ENCODE results near the gene NPTX2. TPM values are rescaled to one million over a fixed set of nuclear protein-coding genes. Genes with fewer than 3 reads are reported as not detected.

Gene NPTX2
- total RNA-seq, 1 donor from 2014 or later, result 5.8 TPM

DNA sequence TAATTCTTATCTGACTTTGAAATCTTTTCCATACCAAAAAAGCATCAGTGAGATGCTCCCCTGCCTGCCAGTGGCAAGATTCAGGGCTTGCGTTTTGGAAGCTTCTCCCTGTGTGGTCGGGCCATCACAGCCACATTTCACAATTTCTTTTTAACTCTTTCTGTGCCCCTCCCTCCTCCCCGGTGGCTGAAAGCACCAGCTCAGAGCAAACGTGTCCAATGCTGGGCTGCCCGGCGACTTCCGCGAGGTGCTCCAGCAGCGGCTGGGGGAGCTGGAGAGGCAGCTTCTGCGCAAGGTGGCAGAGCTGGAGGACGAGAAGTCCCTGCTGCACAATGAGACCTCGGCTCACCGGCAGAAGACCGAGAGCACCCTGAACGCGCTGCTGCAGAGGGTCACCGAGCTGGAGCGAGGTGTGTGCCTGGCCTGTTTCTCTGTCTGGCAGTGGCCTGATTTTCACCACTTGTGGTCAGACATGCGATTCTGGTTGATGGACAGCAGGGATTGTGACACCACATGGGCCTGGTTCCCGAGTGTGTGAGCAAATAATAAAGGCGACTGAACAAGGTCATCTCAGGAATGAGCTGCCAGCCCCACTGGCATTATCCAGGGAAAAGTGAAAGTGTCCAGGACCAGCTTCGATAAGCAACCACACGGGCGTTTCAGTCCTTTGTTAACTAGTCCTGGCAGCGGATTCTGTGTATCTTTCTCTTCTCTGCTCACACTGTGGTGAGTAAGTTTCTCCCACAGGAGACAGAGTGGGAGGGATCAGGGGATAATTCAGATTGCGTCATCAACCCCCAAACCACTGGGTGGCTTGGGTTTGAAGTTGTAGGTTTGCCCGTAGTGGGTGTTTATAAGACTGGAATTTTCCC lies 2.6 kb downstream of the NPTX2 start:
- DNase-seq, result peak; percentile 54

DNA sequence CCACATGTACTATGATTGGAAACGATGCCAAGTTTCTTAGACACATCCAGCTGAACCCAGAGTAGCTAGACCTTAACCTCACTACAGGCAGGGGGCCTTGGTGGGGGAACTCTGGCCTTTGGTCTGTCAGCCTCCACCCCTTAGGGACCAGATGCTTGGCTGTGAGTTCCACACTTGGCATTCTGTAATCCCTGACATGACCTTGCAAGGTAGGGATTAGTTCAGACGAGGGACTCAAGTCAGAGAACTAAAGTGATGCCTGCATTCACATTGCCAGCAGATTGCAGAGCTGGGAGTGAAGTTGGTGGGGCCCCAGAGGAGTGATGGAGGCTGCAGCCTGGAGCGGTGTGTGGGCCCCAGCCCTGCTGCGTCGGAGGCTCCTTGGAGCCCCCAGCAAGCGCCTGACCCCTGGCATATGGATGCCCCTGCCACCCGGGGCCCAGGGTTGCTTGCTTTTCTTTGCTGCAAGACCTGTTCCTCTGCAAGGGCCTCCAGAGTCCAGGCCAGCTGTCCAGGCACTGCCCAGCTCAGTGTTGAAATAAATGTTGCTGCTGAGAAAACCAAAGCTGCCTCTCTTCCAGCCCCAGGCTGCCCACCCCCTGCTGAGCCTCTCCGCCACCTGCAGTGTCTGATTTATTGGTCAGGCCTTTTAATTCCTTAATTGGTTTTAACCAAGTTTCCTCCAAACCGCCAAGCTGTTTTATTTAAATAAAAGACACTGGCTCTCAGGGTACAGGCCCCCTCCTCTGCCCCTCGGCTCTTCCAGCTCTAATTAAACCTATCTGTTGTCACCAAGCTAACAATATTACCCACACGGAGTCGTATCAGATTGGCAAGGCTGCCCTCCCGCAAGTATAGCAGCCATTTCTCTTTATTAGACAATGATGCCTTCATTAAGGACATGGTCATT lies 4.7 kb downstream of the NPTX2 start:
- no peak for DNase-seq

DNA sequence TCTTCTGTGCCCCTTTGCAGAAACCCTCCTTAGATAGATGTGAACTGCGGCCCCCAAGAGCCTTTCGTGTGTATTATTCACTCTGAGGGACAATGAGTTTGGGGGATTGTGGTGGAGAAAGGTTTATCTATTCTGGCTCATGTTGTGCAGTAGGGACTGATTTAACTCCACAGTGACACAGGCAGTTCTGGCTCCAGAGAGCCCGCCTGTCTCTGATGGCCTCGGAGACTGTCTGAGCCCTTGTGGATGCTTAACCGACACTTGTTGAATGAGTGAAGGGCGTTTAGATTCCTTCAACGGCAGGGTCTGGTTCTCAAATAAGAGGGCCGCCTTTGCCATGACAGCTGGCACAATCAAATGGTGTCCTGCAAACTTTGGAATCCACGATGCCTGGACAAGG lies 5.8 kb downstream of the NPTX2 start:
- DNase-seq, result no peak

- DNase-seq, result no peak
These were observed 7.8 kb downstream of the NPTX2 start for GRCh38 chr7:98624846-98625420.

GRCh38 chr7:98626460-98627412 lies 9.7 kb downstream of the NPTX2 start:
- no peak for DNase-seq

DNA sequence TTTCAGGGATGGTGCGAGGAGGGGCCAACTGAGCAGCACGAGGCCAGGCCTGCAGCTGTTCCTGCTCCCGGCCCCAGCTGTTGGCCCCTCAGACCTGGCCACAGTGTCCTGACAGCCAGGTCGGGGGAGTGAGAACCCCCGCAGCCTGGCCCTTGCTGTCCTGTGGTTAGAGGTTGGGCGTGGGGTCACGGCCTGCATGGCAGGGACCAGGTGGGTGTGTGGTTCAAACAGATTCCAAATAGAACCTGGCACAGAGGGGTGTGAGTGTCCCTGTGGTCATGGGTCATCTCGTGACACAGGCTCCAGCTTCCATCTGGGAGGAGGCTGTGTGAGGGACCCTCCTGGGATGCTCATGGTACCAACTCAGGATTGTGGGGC lies 10.3 kb downstream of the NPTX2 start:
- DNase-seq, result no peak

- no peak for DNase-seq
These were observed 11.3 kb downstream of the NPTX2 start for GRCh38 chr7:98628418-98628817.

DNA sequence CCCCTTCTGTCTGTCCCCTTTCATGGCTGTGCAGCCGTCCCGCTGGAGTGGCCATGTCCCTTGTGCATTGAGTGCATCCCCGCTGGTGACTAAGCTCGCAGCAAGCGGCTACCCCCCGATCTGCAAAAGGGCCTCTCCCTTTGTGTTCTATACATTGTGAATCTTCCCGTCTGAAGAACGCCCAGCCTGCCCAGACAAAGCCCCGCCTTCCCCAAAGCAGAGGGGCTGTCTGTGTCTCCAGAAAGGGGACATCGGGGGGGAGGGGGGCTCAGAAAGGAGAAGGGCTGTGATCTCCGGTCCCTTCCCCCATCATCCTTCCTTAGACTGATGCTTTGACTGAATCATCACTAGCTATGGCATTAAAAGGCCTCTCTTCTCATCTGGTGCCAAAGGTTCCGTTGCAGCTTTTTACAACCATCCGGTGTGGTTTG lies 11.9 kb downstream of the NPTX2 start:
- DNase-seq, result no peak

GRCh38 chr7:98630149-98630548 lies 13.1 kb downstream of the NPTX2 start:
- no peak for DNase-seq

GRCh38 chr7:98630770-98631169 lies 13.7 kb downstream of the NPTX2 start:
- DNase-seq, result no peak

GRCh38 chr7:98638853-98639252 lies 21.8 kb downstream of the NPTX2 start:
- DNase-seq, result no peak

GRCh38 chr7:98640375-98640774 lies 23.3 kb downstream of the NPTX2 start:
- DNase-seq, result no peak

- no peak for DNase-seq
These were observed 24.8 kb downstream of the NPTX2 start for GRCh38 chr7:98641646-98642500.

DNA sequence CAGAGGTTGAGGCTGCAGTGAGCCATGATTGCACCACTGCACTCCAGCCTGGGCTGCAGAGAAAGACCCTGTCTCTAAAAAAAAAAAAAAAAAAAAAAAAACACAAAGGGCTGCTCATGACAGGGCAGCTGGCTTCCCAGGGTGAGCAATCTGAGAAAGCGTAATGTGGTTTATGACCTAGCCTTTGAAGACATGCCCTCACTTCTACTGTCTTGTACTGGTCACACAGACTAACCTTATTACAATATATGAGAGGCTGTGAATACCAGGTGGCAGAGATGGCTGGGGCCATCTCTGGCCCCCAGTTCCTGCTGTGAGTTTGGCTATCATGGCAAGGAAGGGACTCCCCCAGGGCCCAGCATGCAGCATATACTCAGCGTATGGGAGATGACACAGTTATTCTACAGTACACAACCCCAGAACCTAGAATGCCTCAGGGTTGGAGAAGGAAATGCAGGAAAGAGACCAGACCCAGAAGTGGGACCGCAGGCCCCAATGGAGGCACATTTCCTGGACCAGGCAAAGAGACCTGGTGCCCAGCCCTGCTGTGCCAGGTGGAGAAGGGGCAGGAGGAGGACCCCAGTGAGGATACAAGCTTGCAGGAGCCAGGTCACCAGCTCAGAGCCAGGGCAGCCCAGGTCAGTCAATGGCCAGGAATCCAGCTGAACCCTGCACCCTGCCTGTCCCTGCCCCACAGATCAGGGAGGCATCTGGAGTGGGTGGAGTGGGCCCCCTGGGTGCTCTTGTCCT lies 26.3 kb downstream of the NPTX2 start:
- DNase-seq, result no peak

- DNase-seq, result no peak
These were observed 29.4 kb downstream of the NPTX2 start for GRCh38 chr7:98646465-98646864.

DNA sequence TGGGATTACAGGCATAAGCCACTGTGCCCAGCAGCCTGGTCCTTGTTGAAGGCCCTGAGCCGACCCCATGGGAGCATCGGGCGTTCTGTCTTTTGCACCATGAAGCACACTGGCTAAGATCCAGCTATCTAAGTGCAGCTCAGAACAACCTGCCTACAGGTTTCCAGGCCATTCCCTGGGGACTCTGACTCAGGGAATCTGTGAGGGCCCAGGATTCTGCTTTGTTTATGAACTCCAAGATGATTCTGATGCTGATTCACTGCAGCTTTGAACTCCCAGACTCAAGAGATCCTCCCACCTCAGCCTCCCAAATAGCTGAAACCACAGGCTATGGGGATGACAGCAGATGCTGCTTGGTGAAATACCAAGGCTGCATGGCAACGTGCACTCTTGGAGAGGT lies 30.2 kb downstream of the NPTX2 start:
- no peak for DNase-seq

GRCh38 chr7:98651760-98652159 lies 34.7 kb downstream of the NPTX2 start:
- DNase-seq, result no peak

DNA sequence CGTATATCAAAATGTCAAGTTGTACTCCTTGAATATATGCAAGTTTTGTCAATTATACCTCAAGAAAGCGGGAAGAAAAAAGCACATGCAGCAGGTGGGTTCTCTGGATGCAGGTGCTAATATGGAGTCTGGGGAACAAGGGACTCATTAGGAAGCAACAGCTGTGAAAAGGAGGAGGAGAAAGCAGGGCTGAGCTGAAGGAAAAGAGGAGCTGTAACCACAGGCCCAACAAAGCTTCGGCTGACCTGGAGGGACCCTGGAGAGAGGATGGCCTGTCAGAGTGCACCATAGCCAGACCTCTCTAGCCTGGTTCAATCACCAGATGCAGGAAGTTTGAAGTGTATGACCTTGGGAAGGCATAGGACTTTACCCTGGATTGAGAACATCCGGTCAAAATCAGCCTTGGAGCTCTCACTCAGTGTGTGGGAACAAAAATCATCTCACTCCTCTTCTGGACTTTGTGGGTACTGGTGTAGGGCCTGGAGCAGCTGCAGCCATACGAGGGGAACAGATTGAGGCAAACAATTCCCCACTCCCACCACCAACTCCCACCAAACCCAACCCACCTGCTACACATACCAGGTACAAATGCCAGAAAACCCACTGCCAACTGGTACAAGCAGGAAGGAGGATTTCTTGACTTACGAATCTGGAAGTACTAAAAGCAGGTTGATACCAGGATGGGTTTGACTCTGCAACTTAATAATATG lies 36.7 kb downstream of the NPTX2 start:
- DNase-seq, result no peak

DNA sequence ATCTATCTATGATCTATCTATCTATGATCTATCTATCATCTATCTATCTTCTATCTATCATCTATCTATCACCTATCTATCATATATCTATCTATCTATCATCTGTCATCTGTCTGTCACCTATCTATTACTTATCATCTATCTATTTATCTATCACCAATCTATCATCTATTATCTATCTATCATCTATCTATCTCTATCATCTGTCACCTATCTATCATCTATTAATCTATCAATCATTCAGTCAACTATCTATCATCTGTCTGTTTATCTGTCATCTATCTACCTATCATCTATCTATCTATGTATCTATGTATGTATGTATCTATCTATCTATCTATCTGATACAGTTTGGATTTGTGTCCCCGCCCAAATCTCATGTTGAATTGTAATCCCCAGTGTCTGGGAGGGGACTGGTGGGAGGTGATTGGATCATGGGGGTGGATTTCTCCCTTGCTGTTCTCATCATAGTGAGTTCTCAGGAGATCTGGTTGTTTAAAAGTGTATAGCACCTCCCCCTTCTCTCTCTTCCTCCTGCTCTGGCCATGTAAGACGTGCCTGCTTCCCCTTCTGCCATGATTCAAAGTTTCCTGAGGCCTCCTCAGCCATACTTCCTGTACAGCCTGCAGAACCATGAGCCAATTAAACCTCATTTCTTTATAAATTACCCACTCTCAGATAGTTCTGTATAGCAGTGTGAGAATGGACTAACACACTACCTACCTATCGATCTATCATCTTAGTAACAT lies 37.6 kb downstream of the NPTX2 start:
- DNase-seq, result no peak

Measured in occipital lobe (tissue), 2 donors.